Small intestine (tissue), 7 donors: ENCODE data around the gene DDR2. TPM values are rescaled to one million over a fixed set of nuclear protein-coding genes. Genes with fewer than 3 reads are reported as not detected.

Experiments used
- DNase-seq, 2 donors: peaks; one replicate each; pipeline versions ENCODE4 v3.0.0 to v3.0.0-alpha.2; 2013
- FAIRE-seq: peaks from 2 replicates; lab custom pipeline; 2012; peaks lifted over from hg19 to GRCh38; lab: Jason Lieb, UNC
- H3K27ac ChIP-seq, 3 donors: one replicate each; pipeline ENCODE4 v1.5.1; 2013; ENCODE audit warnings: low read length in 2 of 3, mild to moderate bottlenecking in 2 of 3, control low read depth in 1 of 3, inconsistent platforms in 1 of 3, low read depth in 1 of 3, moderate library complexity in 1 of 3
- H3K27me3 ChIP-seq, 3 donors: one replicate each; pipeline ENCODE4 v1.6.1; 2013; ENCODE audit warnings: low read length in 3 of 3, inconsistent platforms in 1 of 3; ENCODE audit not compliant: control insufficient read depth in 3 of 3, insufficient read depth in 3 of 3
- H3K36me3 ChIP-seq, 3 donors: one replicate each; pipeline ENCODE4 v1.6.1; 2013; ENCODE audit warnings: low read length in 3 of 3, inconsistent platforms in 1 of 3, low read depth in 1 of 3, mild to moderate bottlenecking in 1 of 3, moderate library complexity in 1 of 3; ENCODE audit not compliant: control insufficient read depth in 3 of 3, insufficient read depth in 2 of 3
- H3K4me1 ChIP-seq, 3 donors: one replicate each; pipeline ENCODE4 v1.6.1; 2013; ENCODE audit warnings: low read length in 2 of 3, inconsistent platforms in 1 of 3, low read depth in 1 of 3, mild to moderate bottlenecking in 1 of 3, moderate library complexity in 1 of 3; ENCODE audit not compliant: control insufficient read depth in 3 of 3, insufficient read depth in 2 of 3
- H3K4me3 ChIP-seq, 3 donors: one replicate each; pipeline ENCODE4 v1.5.1; 2013; ENCODE audit warnings: low read length in 3 of 3, control low read depth in 1 of 3, inconsistent platforms in 1 of 3, low read depth in 1 of 3, mild to moderate bottlenecking in 1 of 3, moderate library complexity in 1 of 3
- H3K9me3 ChIP-seq, 2 donors: one replicate each; pipeline ENCODE4 v1.6.1; 2013; ENCODE audit warnings: low read depth in 1 of 2, low read length in 1 of 2; ENCODE audit not compliant: control insufficient read depth in 2 of 2, insufficient read depth in 1 of 2
- WGBS, 3 donors: extraction: QIAGEN DNeasy Blood & Tissue Kit; methylation state at CpG; one replicate each; pipeline ENCODE4 v1.1.7; 2013; 5-methylcytosine and 5-hydroxymethylcytosine counted together
- polyA plus RNA-seq, 4 donors: library from polyadenylated mRNA; stranded (reverse) in 3 of 4; unstranded in 1 of 4; fragments of 200-250 nt in 3 of 4; fragments of 120-200 nt in 1 of 4; gene quantifications; one replicate each; pipeline versions ENCODE4 v1.2.1 to v1.2.3, GENCODE V29; 2013
- donor health status: healthy with polysubstance abuse.
- donor health status: control.
- donor health status: control.
- donor health status: Bipolar disorder and iron deficiency.
- donor health status: healthy.

DDR2 gene
- polyA plus RNA-seq, 4 donors, result 0.89 to 11.1 (median 5.3) TPM

GRCh38 chr1:162654915-162655620, 22.8 kb downstream of the DDR2 start:
- H3K27me3 ChIP-seq, result no peaks in the 10 kb centered on the region
- no peaks in the 10 kb centered on the region for H3K4me1 ChIP-seq
- DNase-seq (no peak), FAIRE-seq (no peak)
- H3K36me3 ChIP-seq, result no peaks in the 10 kb centered on the region
- 82 to 87% (median 85%) methylated on average over 5 of the region's 5 CpGs for WGBS, 3 donors
- H3K4me3 ChIP-seq, result no peak overlapping the region
- H3K27ac ChIP-seq, result no peak overlapping the region
- H3K9me3 ChIP-seq, result no peaks in the 10 kb centered on the region

GRCh38 chr1:162656266-162656665, 24.0 kb downstream of the DDR2 start:
- DNase-seq, result no peak

DNA sequence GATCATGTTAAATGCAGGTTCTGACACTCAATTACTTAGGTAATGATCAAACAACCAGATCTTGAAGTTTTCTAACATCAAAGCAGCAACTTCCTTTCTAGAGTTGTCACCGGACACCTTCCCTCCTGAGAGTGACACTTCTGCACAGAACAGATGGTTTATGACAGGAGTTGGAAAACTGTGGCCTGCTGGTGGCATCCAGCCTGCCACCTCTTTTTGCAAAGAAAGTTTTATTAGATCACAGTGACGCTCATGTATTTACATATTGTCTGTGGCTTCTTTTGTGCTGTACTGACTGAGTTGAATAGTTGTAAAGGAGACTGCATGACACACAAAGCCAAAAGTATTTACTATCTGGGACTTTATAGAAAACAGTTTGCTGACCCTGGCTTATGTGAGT, 28.3 kb downstream of the DDR2 start:
- DNase-seq (no peak), FAIRE-seq (no peak)
- Histone ChIP-seq H3K36me3 (no peaks in the 10 kb centered on the region), H3K4me1 (no peaks in the 10 kb centered on the region), H3K27me3 (no peaks in the 10 kb centered on the region), H3K27ac (no peak overlapping the region), H3K9me3 (no peaks in the 10 kb centered on the region), H3K4me3 (no peak overlapping the region)
- 73 to 78% (median 76%) methylated on average over 2 of the region's 2 CpGs for WGBS, 3 donors

More at GRCh38 chr1:162656266-162656665, 24.0 kb downstream of the DDR2 start:
- Histone ChIP-seq H3K27me3 (no peaks in the 10 kb centered on the region), H3K4me1 (no peaks in the 10 kb centered on the region), H3K4me3 (no peak overlapping the region), H3K9me3 (no peaks in the 10 kb centered on the region), H3K36me3 (no peaks in the 10 kb centered on the region), H3K27ac (no peak overlapping the region)
- 38 to 44% (median 39%) methylated on average over 1 of the region's 1 CpG for WGBS, 3 donors
- no peak for FAIRE-seq

DNA sequence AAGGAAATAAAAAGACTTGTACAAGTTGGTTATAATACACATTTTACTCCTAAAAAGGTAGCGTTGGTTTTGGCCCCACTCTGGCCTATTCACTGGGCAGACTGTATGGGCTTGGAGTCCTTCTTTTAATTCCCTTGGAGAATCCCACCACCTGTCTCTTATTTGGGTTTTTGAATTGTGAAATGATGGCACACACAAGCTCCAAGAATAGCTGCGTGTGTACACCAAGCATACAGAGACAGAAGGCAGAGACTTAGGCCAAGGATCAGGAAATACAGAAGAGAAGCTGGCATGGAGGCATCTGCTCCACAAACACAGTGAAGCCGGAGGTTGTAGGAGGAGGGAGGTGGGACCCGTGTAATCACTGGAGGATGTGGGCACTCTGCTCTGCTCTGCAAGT, 29.1 kb downstream of the DDR2 start:
- Histone ChIP-seq H3K4me1 (no peaks in the 10 kb centered on the region), H3K36me3 (no peaks in the 10 kb centered on the region), H3K27me3 (no peaks in the 10 kb centered on the region), H3K4me3 (no peak overlapping the region), H3K9me3 (no peaks in the 10 kb centered on the region), H3K27ac (no peak overlapping the region)
- FAIRE-seq (no peak), DNase-seq (no peak)
- WGBS, 3 donors, result 83 to 86% (median 85%) methylated on average over 4 of the region's 4 CpGs

GRCh38 chr1:162662013-162662412, 29.7 kb downstream of the DDR2 start:
- no peak for DNase-seq
- Histone ChIP-seq H3K27ac (no peak overlapping the region), H3K9me3 (no peaks in the 10 kb centered on the region), H3K27me3 (no peaks in the 10 kb centered on the region), H3K4me1 (no peaks in the 10 kb centered on the region), H3K4me3 (no peak overlapping the region), H3K36me3 (no peaks in the 10 kb centered on the region)
- no peak for FAIRE-seq

- no peak for FAIRE-seq
- no peaks in the 10 kb centered on the region for H3K36me3 ChIP-seq
- no peak overlapping the region for H3K27ac ChIP-seq
Measured at GRCh38 chr1:162663086-162663485, 30.8 kb downstream of the DDR2 start.

GRCh38 chr1:162663589-162664106, 31.4 kb downstream of the DDR2 start:
- WGBS, 3 donors, result 59 to 80% (median 78%) methylated on average over 8 of the region's 8 CpGs
- Histone ChIP-seq H3K9me3 (no peaks in the 10 kb centered on the region), H3K27me3 (no peaks in the 10 kb centered on the region), H3K4me3 (no peak overlapping the region), H3K4me1 (no peaks in the 10 kb centered on the region), H3K36me3 (no peaks in the 10 kb centered on the region), H3K27ac (no peak overlapping the region)
- no peak for FAIRE-seq
- DNase-seq, result no peak

More at GRCh38 chr1:162663086-162663485, 30.8 kb downstream of the DDR2 start:
- no peak for DNase-seq
- no peaks in the 10 kb centered on the region for H3K27me3 ChIP-seq
- H3K4me3 ChIP-seq, result no peak overlapping the region
- no peaks in the 10 kb centered on the region for H3K9me3 ChIP-seq
- no peaks in the 10 kb centered on the region for H3K4me1 ChIP-seq

- Histone ChIP-seq H3K4me3 (no peak overlapping the region), H3K27me3 (no peaks in the 10 kb centered on the region), H3K36me3 (no peaks in the 10 kb centered on the region), H3K27ac (no peak overlapping the region), H3K4me1 (no peaks in the 10 kb centered on the region), H3K9me3 (no peaks in the 10 kb centered on the region)
- WGBS, 3 donors, result 55 to 63% (median 60%) methylated on average over 5 of the region's 5 CpGs
- FAIRE-seq, result no peak
- no peak for DNase-seq
Measured at GRCh38 chr1:162666006-162666645, 33.9 kb downstream of the DDR2 start.
